ENCODE data around the gene CDH4. TPM values are rescaled to one million over a fixed set of nuclear protein-coding genes. Genes with fewer than 3 reads are reported as not detected.

Gene CDH4
- total RNA-seq, 1 experiment from 2014 or later = not detected

DNA sequence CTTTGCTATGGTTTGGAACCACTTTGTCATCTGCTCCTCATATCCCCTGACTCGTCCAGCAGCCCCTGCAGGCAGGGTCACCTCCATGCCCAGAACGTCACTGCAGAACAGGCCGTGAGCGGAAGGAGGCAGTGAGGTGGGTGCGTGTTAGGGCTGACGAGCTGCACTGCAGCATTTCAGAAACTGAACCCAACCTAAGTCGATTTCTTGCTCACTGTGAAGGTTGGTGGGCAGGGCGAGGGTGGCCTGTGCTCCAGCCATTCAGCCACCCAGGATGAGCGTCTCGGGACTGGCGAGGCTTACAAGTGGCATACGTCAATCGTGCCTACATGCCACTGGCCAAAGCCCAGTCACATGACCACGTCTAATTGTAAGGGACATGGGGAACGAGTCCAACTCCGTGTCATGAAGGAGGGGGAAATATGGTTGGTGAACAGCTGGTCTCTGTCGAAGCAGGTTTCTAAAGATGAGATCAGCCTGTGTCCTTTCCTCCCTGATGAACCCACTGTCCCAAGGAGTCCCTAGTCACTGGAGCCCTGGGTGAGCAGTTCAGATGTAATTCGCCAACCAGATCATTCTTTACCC lies 524.5 kb downstream of the CDH4 start:
- intact Hi-C loops (cut with micrococcal nuclease; ENCODE audit: unreplicated experiment) = no loop called here
- Histone ChIP-seq H3K4me3 (ENCODE audit: low read depth in 2 of 2, low read length in 2 of 2) (no peak overlapping the region), H3K4me1 (ENCODE audit: control insufficient read depth, insufficient read depth, low read length) (no peaks in the 10 kb centered on the region), H3K9me3 (ENCODE audit: control insufficient read depth, insufficient read depth, low read depth, low read length) (no peaks in the 10 kb centered on the region), H3K27ac (ENCODE audit: low read length) (no peak overlapping the region), H3K27me3 (ENCODE audit: control insufficient read depth, insufficient read depth, low read length) (peaks cover 13% of the 10 kb centered on the region), H3K36me3 (ENCODE audit: control insufficient read depth, insufficient read depth, low read length) (no peaks in the 10 kb centered on the region)
- in situ Hi-C loops (cut with HindIII; ENCODE audit: low pct_unique_long_range_greater_than_20kb, low sequenced_read_pairs) = no loop called here
- CTCF ChIA-PET = no interaction called here
- ATAC-seq (no peak), DNase-seq (ENCODE audit: low read depth, low spot score) (no peak)
- POLR2A ChIA-PET = no interaction called here
- TF ChIP-seq SIN3A (IDR thresholded peaks at IDR 0.05; ENCODE audit: borderline replicate concordance, insufficient read depth, low read depth, low read length) = no peak
- TF ChIP-seq, protein P1, sequence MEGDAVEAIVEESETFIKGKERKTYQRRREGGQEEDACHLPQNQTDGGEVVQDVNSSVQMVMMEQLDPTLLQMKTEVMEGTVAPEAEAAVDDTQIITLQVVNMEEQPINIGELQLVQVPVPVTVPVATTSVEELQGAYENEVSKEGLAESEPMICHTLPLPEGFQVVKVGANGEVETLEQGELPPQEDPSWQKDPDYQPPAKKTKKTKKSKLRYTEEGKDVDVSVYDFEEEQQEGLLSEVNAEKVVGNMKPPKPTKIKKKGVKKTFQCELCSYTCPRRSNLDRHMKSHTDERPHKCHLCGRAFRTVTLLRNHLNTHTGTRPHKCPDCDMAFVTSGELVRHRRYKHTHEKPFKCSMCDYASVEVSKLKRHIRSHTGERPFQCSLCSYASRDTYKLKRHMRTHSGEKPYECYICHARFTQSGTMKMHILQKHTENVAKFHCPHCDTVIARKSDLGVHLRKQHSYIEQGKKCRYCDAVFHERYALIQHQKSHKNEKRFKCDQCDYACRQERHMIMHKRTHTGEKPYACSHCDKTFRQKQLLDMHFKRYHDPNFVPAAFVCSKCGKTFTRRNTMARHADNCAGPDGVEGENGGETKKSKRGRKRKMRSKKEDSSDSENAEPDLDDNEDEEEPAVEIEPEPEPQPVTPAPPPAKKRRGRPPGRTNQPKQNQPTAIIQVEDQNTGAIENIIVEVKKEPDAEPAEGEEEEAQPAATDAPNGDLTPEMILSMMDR (IDR thresholded peaks at IDR 0.05) = no peak
- no peak for TF ChIP-seq TCF7L2 (IDR thresholded peaks at IDR 0.05; ENCODE audit: low read depth, low read length)
- no peak for TF ChIP-seq POLR2AphosphoS5 (IDR thresholded peaks at IDR 0.05; ENCODE audit: low read depth, low read length)
- TF ChIP-seq REST (IDR thresholded peaks at IDR 0.05; ENCODE audit: insufficient read depth in 1 of 2, low read depth in 2 of 2, low read length in 1 of 2) = no peak
- no TSS peak for BruUV-seq (replicated peaks)

DNA sequence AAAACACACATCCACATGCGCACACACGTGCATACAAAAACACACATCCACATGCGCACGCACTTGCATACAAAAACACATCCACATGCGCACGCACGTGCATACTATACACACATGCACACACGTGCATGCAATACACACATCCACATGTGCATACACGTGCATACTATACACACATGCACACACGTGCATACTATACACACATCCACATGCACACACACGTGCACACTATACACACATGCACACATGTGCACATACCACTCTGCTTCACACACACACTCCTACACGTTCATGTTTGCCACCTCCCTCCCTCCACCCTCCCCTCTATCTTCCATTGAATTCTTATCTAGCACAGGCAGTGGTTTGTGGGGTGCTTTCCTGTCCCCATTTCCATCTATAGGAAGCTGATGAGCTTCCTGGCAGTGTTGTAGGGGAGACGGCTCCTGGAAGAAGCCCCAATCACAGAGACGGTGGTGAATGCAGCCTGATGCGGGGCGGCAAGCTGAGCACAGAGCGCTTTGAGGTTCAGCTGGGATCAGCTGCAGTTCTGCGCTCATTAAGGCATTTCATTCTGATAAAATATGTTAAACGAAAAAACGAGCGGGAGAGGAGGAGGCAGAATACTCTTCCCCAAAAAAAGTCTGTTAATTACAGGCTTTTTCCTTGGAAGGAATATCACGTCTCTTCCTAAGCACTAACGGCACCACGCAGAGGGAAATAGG lies 525.9 kb downstream of the CDH4 start:
- no TSS peak for BruUV-seq (replicated peaks)
- no peak overlapping the region for H3K4me3 ChIP-seq (ENCODE audit: low read depth in 2 of 2, low read length in 2 of 2)
- H3K36me3 ChIP-seq (ENCODE audit: control insufficient read depth, insufficient read depth, low read length) = no peaks in the 10 kb centered on the region
- CTCF ChIA-PET = no interaction called here
- ATAC-seq (no peak), DNase-seq (ENCODE audit: low read depth, low spot score) (no peak)
- TF ChIP-seq SIN3A (IDR thresholded peaks at IDR 0.05; ENCODE audit: borderline replicate concordance, insufficient read depth, low read depth, low read length) (no peak), POLR2AphosphoS5 (IDR thresholded peaks at IDR 0.05; ENCODE audit: low read depth, low read length) (no peak), REST (IDR thresholded peaks at IDR 0.05; ENCODE audit: insufficient read depth in 1 of 2, low read depth in 2 of 2, low read length in 1 of 2) (no peak), TCF7L2 (IDR thresholded peaks at IDR 0.05; ENCODE audit: low read depth, low read length) (no peak)
- TF ChIP-seq, protein P1 (IDR thresholded peaks at IDR 0.05) = no peak
- H3K9me3 ChIP-seq (ENCODE audit: control insufficient read depth, insufficient read depth, low read depth, low read length) = no peaks in the 10 kb centered on the region
- no peak overlapping the region for H3K27ac ChIP-seq (ENCODE audit: low read length)
- POLR2A ChIA-PET = no interaction called here
- H3K27me3 ChIP-seq (ENCODE audit: control insufficient read depth, insufficient read depth, low read length) = peaks cover 12% of the 10 kb centered on the region; the same call in 1 of the 2 replicates
- in situ Hi-C loops (cut with HindIII; ENCODE audit: low pct_unique_long_range_greater_than_20kb, low sequenced_read_pairs) (no loop called here), intact Hi-C loops (cut with micrococcal nuclease; ENCODE audit: unreplicated experiment) (no loop called here)
- H3K4me1 ChIP-seq (ENCODE audit: control insufficient read depth, insufficient read depth, low read length) = no peaks in the 10 kb centered on the region
